Measurements from ENCODE around the gene E2F4.

E2F4 gene

GRCh38 chr16:67228905-67229304 is 37.0 kb downstream of the E2F4 start:
- DNase-seq (ENCODE audit: insufficient read length, low spot score) (no peak), FAIRE-seq (no peak)
- TF ChIP-seq SPI1 (IDR thresholded peaks at IDR 0.05; ENCODE audit: low read depth, low read length) (no peak), POLR2A (IDR thresholded peaks at IDR 0.05; ENCODE audit: low read depth, low read length) (no peak), POLR2AphosphoS5 (IDR thresholded peaks at IDR 0.05; ENCODE audit: low read depth, low read length) (no peak)

GRCh38 chr16:67229906-67230808 is 38.2 kb downstream of the E2F4 start:
- DNase-seq (ENCODE audit: insufficient read length, low spot score): no peak
- TF ChIP-seq POLR2AphosphoS5 (IDR thresholded peaks at IDR 0.05; ENCODE audit: low read depth, low read length) (no peak; the same call in 1 of the 2 replicates), POLR2A (IDR thresholded peaks at IDR 0.05; ENCODE audit: low read depth, low read length) (0 out of 2 replicates have a peak, but pooled peaks have one; percentile 27)
- FAIRE-seq: no peak

GRCh38 chr16:67230809-67231660 is 39.1 kb downstream of the E2F4 start:
- peak; percentile 62 for TF ChIP-seq POU2F2 (IDR thresholded peaks at IDR 0.05; ENCODE audit: low read depth, low read length)
- no peak for TF ChIP-seq PAX5 (IDR thresholded peaks at IDR 0.05; ENCODE audit: insufficient read depth, low read length, severe bottlenecking)
- TF ChIP-seq POLR2AphosphoS5 (IDR thresholded peaks at IDR 0.05; ENCODE audit: low read depth, low read length): peak; percentile 15
- FAIRE-seq: peak; percentile 35
- DNase-seq (ENCODE audit: insufficient read length, low spot score): no peak

- TF ChIP-seq SPI1 (IDR thresholded peaks at IDR 0.05; ENCODE audit: low read depth, low read length): no peak
- no peak for TF ChIP-seq POLR2AphosphoS5 (IDR thresholded peaks at IDR 0.05; ENCODE audit: low read depth, low read length)
- TF ChIP-seq TAF1 (IDR thresholded peaks at IDR 0.05; ENCODE audit: low read depth, low read length): no peak
- no peak for TF ChIP-seq POLR2A (IDR thresholded peaks at IDR 0.05; ENCODE audit: low read depth, low read length)
- no peak for DNase-seq (ENCODE audit: insufficient read length, low spot score)
- no peak for FAIRE-seq
These were observed 41.6 kb downstream of the E2F4 start for GRCh38 chr16:67233596-67233995.

- DNase-seq (ENCODE audit: insufficient read length, low spot score): no peak
- no peak for TF ChIP-seq TAF1 (IDR thresholded peaks at IDR 0.05; ENCODE audit: low read depth, low read length)
- TF ChIP-seq POLR2AphosphoS5 (IDR thresholded peaks at IDR 0.05; ENCODE audit: low read depth, low read length): peak; percentile 51; the same call in 1 of the 2 replicates
- TF ChIP-seq POU2F2 (IDR thresholded peaks at IDR 0.05; ENCODE audit: low read depth, low read length): no peak
- TF ChIP-seq PAX5 (IDR thresholded peaks at IDR 0.05; ENCODE audit: insufficient read depth, low read length, severe bottlenecking): no peak
- no peak for FAIRE-seq
These were observed 42.2 kb downstream of the E2F4 start for GRCh38 chr16:67234180-67234597.

GRCh38 chr16:67235816-67236562 is 44.0 kb downstream of the E2F4 start:
- no peak for DNase-seq (ENCODE audit: insufficient read length, low spot score)
- FAIRE-seq: no peak
- TF ChIP-seq POLR2A (IDR thresholded peaks at IDR 0.05; ENCODE audit: low read depth, low read length): peak; percentile 30; the same call in 1 of the 2 replicates
- TF ChIP-seq POU2F2 (IDR thresholded peaks at IDR 0.05; ENCODE audit: low read depth, low read length): no peak

- no peak for TF ChIP-seq POLR2A (IDR thresholded peaks at IDR 0.05; ENCODE audit: low read depth, low read length)
- TF ChIP-seq PAX5 (IDR thresholded peaks at IDR 0.05; ENCODE audit: insufficient read depth, low read length, severe bottlenecking): no peak
- no peak for TF ChIP-seq SPI1 (IDR thresholded peaks at IDR 0.05; ENCODE audit: low read depth, low read length)
- TF ChIP-seq POU2F2 (IDR thresholded peaks at IDR 0.05; ENCODE audit: low read depth, low read length): no peak
- TF ChIP-seq TAF1 (IDR thresholded peaks at IDR 0.05; ENCODE audit: low read depth, low read length): no peak
- no peak for TF ChIP-seq POLR2AphosphoS5 (IDR thresholded peaks at IDR 0.05; ENCODE audit: low read depth, low read length)
- DNase-seq (ENCODE audit: insufficient read length, low spot score) (peak; percentile 91), FAIRE-seq (peak; percentile 62)
These were observed 44.8 kb downstream of the E2F4 start for GRCh38 chr16:67236563-67237395.

GRCh38 chr16:67237396-67238277 is 45.7 kb downstream of the E2F4 start:
- DNase-seq (ENCODE audit: insufficient read length, low spot score): no peak
- TF ChIP-seq SPI1 (IDR thresholded peaks at IDR 0.05; ENCODE audit: low read depth, low read length) (no peak), POLR2A (IDR thresholded peaks at IDR 0.05; ENCODE audit: low read depth, low read length) (0 out of 2 replicates have a peak, but pooled peaks have one; percentile 2), POLR2AphosphoS5 (IDR thresholded peaks at IDR 0.05; ENCODE audit: low read depth, low read length) (no peak)
- no peak for FAIRE-seq

GRCh38 chr16:67238278-67238575 is 46.3 kb downstream of the E2F4 start:
- FAIRE-seq (no peak), DNase-seq (ENCODE audit: insufficient read length, low spot score) (no peak)
- no peak for TF ChIP-seq TAF1 (IDR thresholded peaks at IDR 0.05; ENCODE audit: low read depth, low read length)
- TF ChIP-seq SPI1 (IDR thresholded peaks at IDR 0.05; ENCODE audit: low read depth, low read length): no peak
- no peak for TF ChIP-seq PAX5 (IDR thresholded peaks at IDR 0.05; ENCODE audit: insufficient read depth, low read length, severe bottlenecking)
- TF ChIP-seq POLR2AphosphoS5 (IDR thresholded peaks at IDR 0.05; ENCODE audit: low read depth, low read length): no peak
- TF ChIP-seq POLR2A (IDR thresholded peaks at IDR 0.05; ENCODE audit: low read depth, low read length): no peak
- no peak for TF ChIP-seq POU2F2 (IDR thresholded peaks at IDR 0.05; ENCODE audit: low read depth, low read length)
